Measurements from ENCODE around the gene ARHGAP19.

ARHGAP19 gene

DNA sequence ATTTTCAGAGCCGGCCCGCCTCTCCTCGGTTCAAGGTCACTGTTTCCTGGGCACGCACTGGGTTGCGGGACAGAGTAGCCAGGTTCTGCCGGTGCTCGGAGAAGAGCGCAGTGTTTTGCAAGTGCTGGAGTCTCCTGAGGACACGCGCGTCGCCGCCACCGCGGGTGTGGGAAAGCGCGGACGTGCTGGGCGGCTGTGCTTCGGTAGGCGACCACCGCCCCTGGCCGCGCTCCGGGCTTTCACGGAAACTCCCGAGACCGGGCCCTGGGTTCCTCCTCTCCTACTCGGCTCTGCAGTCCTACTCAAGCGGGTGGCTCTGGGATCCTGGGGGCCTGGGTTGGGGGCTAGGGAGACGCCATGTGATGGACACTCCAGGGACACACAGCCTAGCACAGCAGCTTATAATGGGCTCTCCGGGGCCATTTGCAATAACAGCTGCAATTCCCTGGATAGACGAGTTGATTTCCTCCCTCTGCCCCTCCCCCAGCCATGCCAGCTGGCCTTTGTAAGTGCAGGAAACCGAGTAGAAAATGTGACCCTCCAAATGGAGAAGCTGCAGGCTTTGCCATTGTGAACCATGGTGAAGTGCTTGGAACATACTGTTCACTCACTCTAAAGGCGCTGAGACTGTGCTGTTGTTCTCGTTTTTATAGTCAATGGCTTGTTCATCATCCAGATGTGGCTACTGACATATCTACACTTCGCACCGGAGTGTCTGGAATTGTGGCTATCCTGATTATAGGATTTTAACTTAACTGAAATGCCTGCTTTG lies 28.8 kb upstream of the ARHGAP19 start:
- H3K4me3 ChIP-seq (ENCODE audit: low read depth, low read length): no peak overlapping the region
- TF ChIP-seq, protein P1, sequence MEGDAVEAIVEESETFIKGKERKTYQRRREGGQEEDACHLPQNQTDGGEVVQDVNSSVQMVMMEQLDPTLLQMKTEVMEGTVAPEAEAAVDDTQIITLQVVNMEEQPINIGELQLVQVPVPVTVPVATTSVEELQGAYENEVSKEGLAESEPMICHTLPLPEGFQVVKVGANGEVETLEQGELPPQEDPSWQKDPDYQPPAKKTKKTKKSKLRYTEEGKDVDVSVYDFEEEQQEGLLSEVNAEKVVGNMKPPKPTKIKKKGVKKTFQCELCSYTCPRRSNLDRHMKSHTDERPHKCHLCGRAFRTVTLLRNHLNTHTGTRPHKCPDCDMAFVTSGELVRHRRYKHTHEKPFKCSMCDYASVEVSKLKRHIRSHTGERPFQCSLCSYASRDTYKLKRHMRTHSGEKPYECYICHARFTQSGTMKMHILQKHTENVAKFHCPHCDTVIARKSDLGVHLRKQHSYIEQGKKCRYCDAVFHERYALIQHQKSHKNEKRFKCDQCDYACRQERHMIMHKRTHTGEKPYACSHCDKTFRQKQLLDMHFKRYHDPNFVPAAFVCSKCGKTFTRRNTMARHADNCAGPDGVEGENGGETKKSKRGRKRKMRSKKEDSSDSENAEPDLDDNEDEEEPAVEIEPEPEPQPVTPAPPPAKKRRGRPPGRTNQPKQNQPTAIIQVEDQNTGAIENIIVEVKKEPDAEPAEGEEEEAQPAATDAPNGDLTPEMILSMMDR (IDR thresholded peaks at IDR 0.05; ENCODE audit: low read depth, low read length): no peak

DNA sequence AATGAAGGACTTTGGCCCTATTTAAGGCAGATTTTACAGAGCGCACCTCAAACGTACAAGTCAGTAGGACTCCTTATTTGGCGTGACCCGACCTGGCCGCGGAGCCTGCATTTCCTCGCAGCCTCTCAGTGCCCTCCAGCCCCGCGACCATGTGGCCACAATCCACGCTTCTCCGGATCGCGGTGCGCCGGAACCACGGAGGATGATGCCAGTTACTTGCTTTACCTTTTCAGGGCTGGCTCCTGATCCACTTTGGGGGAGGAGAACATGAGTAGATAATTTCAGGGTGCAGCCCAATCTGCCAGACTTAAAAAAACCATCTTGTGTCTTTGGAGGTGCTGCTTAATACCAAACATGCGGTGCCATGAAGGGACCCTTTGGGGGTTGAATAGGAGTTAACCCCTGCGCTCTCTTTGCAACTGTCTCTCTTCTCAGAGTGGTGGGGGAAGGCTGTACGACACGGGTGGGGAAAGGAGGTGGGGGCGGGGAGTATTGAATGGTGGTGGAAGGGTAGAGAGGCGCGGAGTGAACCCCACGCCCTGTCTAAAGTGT lies 28.1 kb upstream of the ARHGAP19 start:
- H3K4me3 ChIP-seq (ENCODE audit: low read depth, low read length): peak overlapping the region; percentile 69
- TF ChIP-seq, protein P1 (IDR thresholded peaks at IDR 0.05; ENCODE audit: low read depth, low read length): no peak

DNA sequence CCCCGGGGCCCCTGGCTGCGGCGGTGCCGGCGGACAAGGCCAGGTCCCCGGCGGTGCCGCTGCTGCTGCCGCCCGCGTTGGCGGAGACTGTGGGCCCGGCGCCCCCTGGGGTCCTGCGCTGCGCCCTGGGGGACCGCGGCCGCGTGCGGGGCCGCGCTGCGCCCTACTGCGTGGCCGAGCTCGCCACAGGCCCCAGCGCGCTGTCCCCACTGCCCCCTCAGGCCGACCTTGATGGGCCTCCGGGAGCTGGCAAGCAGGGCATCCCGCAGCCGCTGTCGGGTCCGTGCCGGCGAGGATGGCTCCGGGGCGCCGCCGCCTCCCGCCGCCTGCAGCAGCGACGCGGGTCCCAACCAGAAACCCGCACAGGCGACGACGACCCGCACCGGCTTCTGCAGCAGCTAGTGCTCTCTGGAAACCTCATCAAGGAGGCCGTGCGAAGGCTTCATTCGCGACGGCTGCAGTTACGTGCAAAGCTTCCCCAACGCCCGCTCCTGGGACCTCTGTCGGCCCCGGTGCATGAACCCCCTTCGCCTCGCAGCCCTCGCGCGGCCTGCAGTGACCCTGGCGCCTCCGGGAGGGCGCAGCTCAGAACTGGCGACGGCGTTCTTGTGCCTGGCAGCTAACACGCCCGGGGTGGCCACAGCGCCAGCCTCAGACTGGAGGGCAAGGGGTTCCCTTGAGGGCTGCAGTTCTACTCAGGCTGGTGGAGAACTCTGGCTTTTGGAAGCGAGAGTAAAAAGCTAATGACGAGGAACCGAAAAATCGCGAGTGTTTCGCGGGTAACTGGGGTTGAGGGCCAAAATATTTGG lies 27.4 kb upstream of the ARHGAP19 start:
- H3K4me3 ChIP-seq (ENCODE audit: low read depth, low read length): peak overlapping the region; percentile 69
- TF ChIP-seq, protein P1 (IDR thresholded peaks at IDR 0.05; ENCODE audit: low read depth, low read length): no peak

DNA sequence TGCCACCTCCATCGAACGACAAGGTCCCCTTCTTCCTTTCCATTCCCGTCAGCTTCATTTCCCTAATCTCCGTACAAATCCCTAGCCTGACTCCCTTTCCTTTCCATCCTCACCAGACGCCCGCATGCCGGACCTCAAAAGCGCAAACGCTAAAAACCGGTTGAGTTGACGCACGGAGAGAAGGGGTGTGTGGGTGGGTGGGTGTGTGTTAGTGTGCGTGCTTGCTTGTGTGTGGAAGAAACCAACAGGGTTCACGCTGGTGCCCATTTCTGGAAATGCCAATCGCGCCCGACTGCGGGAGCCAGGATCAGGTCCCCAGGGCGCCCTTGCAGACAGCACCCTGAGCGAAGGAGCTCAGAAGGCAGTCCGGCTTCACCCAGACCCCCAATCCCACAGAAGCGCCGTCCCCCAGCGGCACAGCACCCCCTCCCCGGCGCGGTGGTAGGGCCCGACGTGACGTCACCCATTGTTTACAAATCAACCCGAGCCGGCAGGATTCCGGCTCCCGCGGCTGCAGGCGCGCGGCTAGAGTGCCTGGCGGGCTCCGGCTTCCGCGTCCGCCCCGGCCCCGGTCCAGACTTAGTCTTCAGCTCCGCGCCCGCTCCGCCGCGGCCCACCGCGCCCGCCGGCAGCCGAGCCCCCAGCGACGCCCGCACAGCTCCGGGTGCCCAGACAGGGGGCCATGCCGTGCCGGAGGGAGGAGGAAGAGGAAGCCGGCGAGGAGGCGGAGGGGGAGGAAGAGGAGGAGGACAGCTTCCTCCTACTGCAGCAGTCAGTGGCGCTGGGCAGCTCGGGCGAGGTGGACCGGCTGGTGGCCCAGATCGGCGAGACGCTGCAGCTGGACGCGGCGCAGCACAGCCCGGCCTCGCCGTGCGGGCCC lies 26.6 kb upstream of the ARHGAP19 start, which contains the start of gene FRAT1:
Gene FRAT1, plus strand, starts transcription at position 500 of the 880 bp plus-strand sequence. Its CDS starts 183 bp downstream, at position 683.
- H3K4me3 ChIP-seq (ENCODE audit: low read depth, low read length): peak within 1 kb of the TSS; percentile 69
- TF ChIP-seq, protein P1 (IDR thresholded peaks at IDR 0.05; ENCODE audit: low read depth, low read length): no peak

DNA sequence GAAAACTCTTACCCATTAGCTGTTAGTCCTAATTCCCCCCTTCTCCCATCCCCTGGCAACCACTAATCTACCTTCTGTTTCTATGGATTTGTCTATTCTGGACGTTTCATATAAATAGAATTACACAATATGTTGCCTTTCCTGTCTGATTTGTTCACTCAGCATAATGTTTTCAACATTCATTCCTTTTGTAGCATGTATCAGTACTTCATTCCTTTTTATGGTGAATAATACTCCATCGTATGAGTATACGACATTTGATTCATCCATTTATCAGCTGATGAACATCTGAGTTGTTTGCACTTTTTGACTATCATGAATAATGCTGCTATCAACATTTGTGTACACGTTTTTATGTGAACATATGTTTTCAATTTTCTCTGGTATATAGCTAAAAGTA lies 22.2 kb upstream of the ARHGAP19 start:
- TF ChIP-seq, protein P1 (IDR thresholded peaks at IDR 0.05; ENCODE audit: low read depth, low read length): no peak
- H3K4me3 ChIP-seq (ENCODE audit: low read depth, low read length): no peak overlapping the region

DNA sequence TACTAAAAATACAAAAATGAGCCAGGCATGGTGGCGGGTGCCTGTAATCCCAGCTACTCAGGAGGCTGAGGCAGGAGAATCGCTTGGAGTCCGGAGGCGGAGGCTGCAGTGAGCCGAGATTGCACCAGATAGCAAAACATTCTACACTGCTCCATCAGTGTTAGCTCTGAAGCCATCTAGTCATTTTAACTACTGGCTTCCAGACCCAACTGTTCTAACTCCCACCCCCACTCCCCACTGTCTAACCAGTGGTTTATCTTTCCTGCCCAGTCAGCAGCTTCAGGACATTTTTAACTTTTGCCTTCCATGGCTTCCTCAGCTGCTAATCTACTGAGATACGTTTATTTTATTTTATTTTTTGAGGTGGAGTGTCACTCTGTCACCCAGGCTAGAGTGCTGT lies 20.5 kb upstream of the ARHGAP19 start:
- H3K4me3 ChIP-seq (ENCODE audit: low read depth, low read length): no peak overlapping the region
- TF ChIP-seq, protein P1 (IDR thresholded peaks at IDR 0.05; ENCODE audit: low read depth, low read length): no peak

Measured in WI38 (cell line).